Non-pigmented ciliary epithelial cell (primary cell): Measurements from ENCODE around the gene CHI3L2.

Source experiments
- DNase-seq: peaks from one replicate; pipeline ENCODE4 v3.0.0-alpha.2; 2010; ENCODE audit warnings: low read depth

Gene CHI3L2

DNA sequence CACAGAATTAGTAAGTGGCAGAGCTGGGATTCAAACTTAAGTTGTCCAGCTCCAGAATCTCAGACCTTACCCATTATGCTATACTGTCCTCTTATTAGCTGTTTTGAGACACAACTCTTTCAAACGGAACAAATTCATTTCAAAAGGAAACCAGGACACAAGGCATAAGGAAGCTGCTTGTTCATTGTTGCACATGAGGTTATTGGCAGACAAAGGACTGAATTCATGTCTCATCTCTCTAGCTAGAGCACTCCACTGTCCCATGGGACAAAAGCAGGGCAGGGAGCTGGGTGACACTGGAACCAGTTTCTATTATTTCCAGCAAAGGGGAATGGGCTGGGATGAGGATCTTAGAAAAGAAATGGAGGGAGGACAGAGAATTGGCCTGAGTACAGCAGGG is 26.4 kb downstream of the CHI3L2 start:
- no peak for DNase-seq

DNA sequence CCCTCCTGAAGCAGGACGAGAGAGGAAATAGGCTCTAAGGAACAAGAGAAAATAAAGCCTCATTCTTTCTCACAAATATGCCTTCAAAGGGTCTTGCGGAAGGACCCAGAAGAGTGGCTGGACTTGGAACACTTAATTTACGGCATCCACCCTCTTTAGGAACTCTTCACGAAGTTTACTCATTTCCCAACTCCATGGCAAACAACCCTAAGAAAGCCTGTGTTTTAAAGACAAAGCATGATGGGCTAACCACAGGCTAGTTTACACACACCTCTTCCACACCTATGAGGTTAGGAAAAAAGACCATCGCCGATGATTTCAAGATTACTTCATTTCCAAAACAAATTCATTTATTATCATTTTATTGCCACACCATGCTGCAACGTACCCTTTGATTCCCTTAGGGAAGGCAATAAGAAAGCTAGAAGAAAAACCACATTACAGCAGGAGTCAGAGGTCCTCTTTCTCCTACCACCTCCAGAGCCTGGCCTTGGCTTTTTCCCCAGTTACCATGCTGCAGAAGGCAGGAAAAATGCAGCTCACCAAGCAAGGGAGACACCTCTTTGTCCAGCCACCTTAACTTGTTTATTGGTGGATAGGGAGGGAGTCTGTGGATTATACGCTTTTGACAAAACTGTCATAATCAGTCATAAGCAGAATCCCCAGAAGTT is 29.6 kb downstream of the CHI3L2 start:
- no peak for DNase-seq

DNA sequence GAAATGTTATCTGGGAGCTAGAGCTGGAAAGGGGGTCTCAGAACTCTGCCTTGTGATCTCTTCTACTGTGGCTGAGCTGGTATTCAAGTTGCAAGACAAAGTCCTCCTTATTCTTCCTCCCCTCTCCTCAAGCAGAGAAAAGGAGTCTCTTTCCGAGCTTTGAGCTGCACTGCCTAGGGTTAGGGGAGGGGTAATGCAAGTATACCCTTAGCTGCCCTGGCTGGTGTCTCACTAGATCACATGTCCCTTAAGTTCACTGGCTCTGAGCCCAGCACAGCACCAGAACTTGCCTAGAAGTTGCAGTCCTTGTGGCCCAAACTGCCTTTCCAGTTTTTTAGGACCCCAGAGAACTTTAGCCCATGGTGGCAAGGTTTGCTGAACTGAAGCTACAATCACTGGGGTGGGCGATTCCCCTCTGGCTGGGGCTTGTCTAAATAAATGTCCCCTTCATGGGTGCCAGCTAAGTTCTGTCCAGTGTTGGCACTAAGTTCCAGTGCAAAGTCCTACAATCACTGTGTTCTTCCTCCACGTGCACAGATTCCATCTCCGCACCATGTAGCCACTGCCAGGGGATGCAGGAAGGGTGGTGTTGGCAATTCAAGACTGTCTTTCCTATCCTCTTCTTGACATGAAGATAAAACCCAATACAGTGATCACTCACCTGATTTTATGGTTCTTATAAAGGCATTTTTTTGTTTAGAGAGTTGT is 40.4 kb downstream of the CHI3L2 start:
- DNase-seq: no peak

DNA sequence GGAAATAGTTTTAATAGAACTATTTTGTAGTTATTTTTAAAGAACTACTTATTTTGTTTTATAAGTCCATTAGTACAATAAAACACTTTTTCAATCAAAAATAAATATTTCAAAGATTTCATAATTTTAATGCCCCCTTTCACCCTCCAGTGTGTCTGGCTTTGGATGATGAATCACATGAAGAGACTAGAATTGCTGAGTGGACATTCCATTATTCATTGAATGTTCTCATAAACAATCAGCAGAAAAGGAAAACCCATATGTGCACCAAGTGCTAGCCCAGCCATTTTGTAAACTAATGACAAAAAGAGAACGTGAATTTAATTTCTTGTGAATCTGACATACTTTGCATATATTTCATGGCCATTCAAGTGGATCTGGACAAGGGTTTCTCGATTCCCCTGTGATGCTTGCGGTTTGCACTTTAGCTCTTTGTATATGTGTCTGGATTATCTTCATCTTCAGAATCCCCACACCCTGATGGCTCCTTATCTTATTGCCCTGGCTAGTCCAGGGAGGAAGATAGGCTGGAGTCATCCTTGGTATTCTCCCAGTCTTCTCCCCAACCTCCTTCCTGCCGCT is 42.4 kb downstream of the CHI3L2 start:
- no peak for DNase-seq

DNA sequence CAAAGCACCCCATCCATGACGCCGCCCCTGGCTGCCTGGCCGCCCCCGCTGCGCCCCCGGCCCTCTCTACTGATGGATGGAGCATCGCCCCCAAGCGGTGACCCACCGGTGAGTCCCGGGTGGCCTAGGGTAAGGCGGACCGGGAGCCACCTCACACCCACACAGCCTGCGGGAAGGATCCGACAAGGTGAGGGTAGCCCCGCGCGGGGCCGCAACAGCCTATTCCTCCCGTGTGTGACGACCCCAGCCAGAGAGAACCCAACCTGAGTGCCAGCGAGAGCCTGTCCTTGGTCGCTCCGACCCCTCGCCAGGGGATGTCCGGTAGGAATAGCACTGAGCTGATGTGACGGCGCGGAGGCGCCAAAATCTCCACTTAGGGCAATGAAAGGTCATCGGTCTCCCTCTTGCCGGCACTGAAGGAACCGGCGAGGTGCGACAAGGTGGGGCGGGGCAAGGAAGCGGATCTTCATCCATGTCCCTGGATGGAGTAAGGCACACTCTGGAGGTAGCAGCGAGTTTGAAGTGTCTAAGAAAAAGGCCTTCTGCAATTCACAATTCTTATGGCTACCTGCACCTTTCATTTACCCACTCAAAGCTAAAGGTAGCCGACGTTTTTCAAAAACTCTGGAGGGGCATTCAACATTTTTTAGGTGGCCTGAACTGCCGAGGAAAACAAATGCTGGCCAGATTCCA is 43.4 kb downstream of the CHI3L2 start:
- DNase-seq: no peak

DNA sequence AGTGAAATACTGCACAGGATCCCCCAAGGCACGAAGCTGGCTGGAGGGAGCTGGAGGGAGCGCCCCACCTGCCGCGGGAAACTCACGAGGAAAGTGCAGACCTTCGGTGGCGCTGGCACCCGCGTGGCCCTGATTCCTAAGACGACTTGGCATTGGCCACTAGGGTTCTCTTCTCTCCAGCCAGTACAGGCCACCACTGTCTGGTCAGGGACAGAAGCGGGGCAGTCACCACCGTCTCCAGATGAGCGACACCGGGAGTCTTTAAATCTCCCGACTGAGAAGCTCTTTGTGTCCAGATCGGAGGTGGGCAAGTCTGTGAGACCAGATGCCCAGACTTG is 43.9 kb downstream of the CHI3L2 start:
- DNase-seq: no peak

DNA sequence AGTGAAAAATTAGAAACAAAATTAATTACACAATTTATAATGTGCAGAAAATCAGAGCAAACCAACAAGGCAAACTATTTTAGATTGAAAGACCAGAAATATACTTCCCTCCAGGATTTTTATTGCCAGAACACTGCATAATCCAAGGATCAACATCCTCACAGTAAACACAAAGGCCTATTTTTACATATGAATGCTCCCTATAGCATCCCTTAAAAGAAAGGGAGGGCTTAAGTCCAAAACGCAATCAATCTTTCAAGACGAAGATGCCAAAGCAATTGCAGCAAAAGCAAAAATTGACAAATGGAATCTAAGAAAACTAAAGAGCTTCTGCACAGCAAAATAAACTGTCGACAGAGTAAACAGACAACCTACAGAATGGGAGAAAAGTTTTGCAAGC is 44.6 kb downstream of the CHI3L2 start:
- DNase-seq: no peak

DNA sequence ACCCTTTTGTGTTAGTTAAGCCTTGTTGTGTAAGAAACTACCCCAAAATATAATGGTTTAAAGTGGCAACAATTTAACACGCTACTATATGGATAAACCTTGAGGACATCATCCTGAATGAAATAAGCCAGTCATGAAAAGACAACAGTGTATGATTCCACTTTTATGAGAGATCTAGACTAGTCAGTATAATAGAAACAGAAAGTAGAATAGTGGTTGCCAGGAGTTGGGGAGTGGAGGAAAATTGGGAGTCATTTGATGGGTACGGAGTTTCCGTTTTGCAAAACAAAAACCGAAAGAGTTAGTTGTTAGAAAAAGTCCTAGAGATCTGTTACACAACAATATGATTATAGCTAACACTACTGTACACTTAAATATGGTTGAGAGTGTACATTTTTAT is 47.1 kb downstream of the CHI3L2 start:
- no peak for DNase-seq

DNA sequence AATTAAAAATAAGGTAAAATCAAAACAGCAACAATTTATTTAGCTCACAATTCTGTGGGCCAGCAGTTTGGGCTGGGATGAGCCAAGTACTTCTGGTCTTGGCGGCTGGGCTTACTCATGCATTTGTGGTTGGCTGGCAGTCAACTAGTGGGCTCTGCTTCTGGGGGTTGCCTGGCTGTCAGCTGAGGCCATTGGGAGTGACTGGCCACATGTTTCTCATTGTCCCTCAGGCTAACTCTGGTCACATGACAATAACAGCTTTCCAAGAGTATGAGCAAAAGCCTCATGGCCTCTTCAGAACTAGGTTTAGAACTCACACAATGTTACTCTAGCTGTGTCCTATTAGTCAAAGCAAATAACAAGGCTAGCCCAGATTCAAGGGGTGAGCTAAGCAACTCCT is 47.6 kb downstream of the CHI3L2 start:
- DNase-seq: no peak

DNA sequence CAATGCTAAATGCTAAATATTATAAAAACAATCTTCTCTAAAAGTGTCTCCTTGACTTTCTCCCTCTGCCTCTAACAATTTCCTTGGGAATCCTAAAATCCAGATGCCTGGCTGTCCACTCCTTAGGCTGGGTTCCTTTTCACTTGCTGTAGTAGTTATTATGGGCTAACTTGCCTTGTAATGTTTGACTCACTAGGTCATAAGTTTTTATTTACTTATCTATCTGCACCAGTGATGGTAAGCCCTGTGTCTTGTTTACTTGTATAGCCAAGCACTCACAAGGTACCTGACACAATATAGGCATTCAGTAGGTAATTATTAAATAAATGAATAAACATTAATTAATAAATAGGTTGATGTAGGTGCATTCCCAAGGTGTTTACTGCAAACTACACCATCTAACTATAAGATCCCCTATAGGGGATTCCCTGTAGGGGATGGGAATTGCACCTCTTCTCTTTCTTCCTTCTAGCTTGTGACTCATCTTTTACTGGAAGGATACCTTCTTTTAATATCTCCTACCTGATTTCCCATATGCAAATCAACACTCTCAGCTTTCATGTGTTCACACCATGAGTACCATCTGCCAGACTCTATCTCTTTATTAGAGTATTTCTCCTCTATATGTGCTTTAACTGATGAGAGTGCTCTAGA is 48.4 kb downstream of the CHI3L2 start:
- DNase-seq: no peak

DNA sequence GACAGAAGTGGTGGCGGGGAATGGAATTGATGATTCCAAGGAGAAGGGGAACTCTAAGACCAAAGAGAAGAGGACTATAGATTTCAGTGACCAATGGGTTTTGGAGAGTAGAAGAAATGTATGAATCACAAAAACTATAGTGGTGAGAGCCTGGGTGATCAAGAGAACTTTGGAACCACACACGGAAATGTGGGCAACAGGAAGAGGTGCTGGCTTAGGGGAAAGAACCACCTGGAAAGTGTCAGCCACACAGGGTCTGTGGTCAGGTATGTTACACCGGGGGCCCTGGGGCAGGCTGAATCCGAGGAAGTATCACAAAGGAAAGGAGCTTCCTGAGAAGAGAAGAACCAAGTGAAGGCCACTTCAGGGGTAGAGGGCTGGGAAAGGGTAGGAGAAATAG is 51.6 kb downstream of the CHI3L2 start:
- DNase-seq: no peak

DNA sequence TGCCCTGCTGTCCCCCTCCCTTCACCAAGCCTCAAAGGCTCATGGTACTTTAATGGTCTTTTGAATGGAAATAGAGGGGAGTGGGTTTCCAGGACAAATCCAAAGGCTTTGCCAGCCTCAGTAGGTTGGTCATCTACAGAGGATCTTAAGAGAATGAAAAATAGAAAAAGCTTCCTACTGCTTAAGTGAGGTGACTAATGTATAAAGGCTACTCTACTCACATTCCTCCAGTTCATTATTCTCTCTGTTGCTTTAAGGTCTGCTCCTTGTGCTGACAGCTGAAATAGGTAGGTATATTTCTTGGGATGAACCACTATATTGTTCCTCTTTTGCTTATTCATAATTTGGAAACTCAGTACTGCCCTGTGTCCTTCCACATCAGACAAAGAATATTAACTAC is 52.8 kb downstream of the CHI3L2 start:
- DNase-seq: no peak

DNA sequence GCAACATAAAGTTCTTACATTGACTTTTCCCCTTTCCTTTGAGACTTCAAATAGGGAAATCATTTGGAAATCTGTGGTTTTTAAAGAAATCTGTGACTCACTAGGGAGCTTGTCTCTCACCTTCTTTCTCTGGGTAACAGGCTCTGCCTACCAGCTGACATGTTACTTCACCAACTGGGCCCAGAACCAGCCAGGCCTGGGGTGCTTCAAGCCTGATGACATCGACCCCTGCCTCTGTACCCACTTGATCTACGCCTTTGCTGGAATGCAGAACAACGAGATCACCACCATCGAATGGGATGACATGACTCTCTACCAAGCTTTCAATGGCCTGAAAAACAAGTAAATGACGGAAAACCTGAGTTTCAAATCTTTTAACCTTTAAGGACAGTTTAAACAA is 53.9 kb downstream of the CHI3L2 start:
- DNase-seq: no peak

DNA sequence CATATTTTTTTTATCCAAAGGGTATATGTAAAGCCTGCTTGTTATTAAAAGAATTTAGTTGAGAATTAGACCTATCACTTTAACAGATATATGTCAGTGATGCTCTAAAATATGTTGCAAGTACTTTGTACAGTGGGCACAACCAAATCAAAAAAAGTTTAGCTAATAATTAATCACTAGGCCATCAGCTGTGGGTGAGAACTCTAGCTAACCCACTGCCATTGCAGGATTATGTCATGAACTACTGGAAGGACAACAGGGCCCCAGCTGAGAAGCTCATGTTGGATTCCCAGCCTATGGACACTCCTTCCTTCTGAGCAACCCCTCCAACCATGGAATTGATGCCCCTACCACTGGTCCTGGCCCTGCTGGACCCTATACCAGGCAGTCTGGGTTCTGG is 56.3 kb downstream of the CHI3L2 start:
- no peak for DNase-seq

DNA sequence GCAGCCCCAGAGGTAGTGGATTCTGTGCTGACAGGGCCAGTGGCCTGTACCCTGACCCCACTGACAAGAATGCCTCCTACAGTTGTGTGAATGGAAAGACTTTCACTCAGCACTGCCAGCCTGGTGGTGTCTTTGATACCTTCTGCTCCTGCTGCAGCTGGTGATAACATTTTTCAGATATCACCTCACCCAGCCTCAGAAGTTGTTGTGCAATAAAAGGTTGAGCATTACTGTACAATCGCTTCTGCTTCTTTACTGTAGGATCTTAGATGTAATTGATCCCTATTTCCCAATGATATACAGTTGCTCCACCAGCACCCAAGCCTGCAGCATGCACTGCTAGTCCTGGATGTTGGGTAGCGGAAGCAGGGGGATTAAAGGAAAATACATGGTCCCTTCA is 58.4 kb downstream of the CHI3L2 start:
- no peak for DNase-seq

DNA sequence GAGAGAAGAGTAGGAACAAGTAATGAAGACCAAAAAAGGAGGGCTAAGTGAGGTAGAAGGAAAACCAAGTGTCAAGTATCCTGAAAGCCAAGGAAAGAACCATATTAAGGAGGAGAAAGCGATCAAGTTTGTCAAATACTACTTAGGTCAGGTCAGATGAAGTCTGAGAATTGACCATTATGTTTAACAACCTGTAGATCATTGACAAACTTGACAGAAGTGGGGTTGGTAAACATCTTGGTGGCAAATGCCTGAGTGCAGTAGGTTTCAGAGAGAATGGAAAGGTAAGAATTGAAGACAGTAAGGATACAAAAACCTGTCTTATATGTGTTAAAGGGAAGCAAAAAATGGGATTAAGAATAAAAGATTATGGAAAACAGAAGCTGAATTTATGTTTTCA is 59.4 kb downstream of the CHI3L2 start:
- DNase-seq: no peak

DNA sequence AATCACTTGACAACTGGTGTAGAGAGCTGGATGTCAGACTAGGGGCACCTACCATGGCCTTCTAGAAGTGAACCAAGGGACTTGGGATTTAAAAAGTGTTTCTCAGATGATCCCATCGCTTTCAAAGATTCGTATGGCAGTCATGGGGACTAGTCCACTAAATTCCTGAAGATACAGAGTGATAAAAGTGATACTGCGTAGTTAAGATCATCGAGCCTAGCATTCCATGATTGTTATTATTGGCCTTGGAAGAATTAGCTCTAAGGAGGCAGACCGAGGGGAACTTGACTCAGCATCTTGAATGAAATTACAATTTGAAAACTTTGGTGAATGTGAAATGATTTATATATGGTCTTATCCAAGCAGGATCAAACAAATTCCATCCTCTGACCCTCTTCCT is 61.9 kb downstream of the CHI3L2 start:
- DNase-seq: no peak

DNA sequence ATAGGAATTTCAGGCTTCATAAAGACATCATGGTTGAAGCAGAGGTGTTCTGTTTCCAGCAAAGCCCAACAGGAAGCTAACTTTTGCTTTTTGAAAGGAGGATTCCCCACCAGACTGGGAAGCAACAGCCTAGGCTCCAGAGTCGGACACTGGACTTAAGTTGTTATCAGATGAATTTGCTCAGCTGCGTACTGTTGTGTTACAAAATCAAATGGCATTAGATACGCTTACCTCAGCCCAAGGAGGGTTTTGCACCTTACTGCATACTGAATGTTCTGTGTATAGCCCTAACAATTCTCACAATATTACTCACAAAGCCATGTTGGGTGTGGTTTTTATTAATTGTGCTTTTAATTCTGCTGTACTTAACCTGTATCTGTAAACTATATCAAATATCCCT is 62.6 kb downstream of the CHI3L2 start:
- DNase-seq: no peak

DNA sequence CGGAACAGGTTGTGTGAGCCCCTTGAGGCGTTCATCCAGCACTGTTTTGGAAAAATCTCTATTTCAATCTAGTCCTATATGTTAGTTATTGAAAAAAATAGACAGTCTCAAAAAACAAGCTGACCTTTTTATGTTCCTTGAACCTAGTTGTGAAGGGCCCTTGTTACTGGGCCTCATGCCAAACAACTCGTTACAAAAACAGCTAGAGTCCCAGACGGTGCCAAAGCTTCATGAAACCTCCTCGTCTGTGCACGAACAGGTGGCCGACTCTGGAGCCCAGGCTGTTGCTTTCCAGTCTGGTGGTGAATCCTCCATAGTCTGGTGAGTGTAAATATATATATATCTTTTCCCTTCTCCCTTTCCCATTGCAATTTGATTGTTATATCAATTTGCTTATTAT is 63.1 kb downstream of the CHI3L2 start, which contains the start of gene CHIA:
TSS of gene CHIA (plus strand) at position 222 of the 400 bp plus-strand sequence. CDS start 19,617 bp downstream, outside the sequence.
- DNase-seq: no peak
